ENCODE results near the gene ACR. TPM values are rescaled to one million over a fixed set of nuclear protein-coding genes. Genes with fewer than 3 reads are reported as not detected.
"Not testable (repeated sequence)": the region's sequence is repeated elsewhere in the genome, so short reads cannot be mapped to it uniquely, and the experiment has no call there.

The ACR gene
- total and polyA plus RNA-seq, 4 experiments from 2014 or later: not detected

- DNase-seq; CTCF ChIA-PET (ENCODE audit: partially characterized antibody): not testable (repeated sequence)
- H3K9me3 Mint-ChIP-seq: peaks cover 0 to 11% (median 4%) of the 10 kb centered on the region in 8 donors
These were observed 17.2 kb downstream of the ACR start for GRCh38 chr22:50755251-50755650.

GRCh38 chr22:50756406-50756805 lies 18.4 kb downstream of the ACR start:
- intact Hi-C loops (cut with micrococcal nuclease); H3K4me1 ChIP-seq (ENCODE audit: insufficient read depth, low read length); H3K27me3 ChIP-seq (ENCODE audit: insufficient read depth, low read length); H3K27me3 Mint-ChIP-seq; H3K9me3 ChIP-seq (ENCODE audit: control insufficient read depth in 1 of 2, low read length in 2 of 2); H3K4me3 ChIP-seq (ENCODE audit: low read length in 2 of 2); H3K36me3 Mint-ChIP-seq; H3K36me3 ChIP-seq (ENCODE audit: insufficient read depth, low read length): not testable (repeated sequence)
- peak overlapping the region; percentile 44 for H3K27ac ChIP-seq (ENCODE audit: low read depth, low read length)
- DNase-seq: peak in 4 of 5 donors; percentile 16 to 24 (median 20)
- POLR2A ChIA-PET (ENCODE audit: partially characterized antibody): interaction anchor here (1.3 to 1.6 kb wide), 3 partner anchors 19 to 135 kb away, joined by 3 to 7 read pairs (median 5); partner anchors contain the start of gene RABL2B
- Mint-ChIP-seq H3K4me1 (peaks cover 2 to 26% (median 17%) of the 10 kb centered on the region in 4 donors), H3K27ac (peak overlapping the region; percentile 36 to 97 (median 95)), H3K9me3 (peaks cover 0 to 11% (median 4%) of the 10 kb centered on the region in 8 donors), H3K4me3 (peak overlapping the region; percentile 90 to 97 (median 96))
- CTCF ChIA-PET (ENCODE audit: partially characterized antibody): interaction anchor here (2.3 kb wide), 1 partner anchor 24 kb away, joined by 10 read pairs; no protein-coding TSS in a partner anchor

More at GRCh38 chr22:50755251-50755650, 17.2 kb downstream of the ACR start:
- H3K4me3 ChIP-seq (ENCODE audit: low read length in 2 of 2); H3K36me3 ChIP-seq (ENCODE audit: insufficient read depth, low read length); H3K27ac ChIP-seq (ENCODE audit: low read depth, low read length); H3K27me3 ChIP-seq (ENCODE audit: insufficient read depth, low read length); H3K36me3 Mint-ChIP-seq; POLR2A ChIA-PET (ENCODE audit: partially characterized antibody); intact Hi-C loops (cut with micrococcal nuclease); H3K4me1 ChIP-seq (ENCODE audit: insufficient read depth, low read length); H3K27me3 Mint-ChIP-seq; H3K9me3 ChIP-seq (ENCODE audit: control insufficient read depth in 1 of 2, low read length in 2 of 2): not testable (repeated sequence)
- Mint-ChIP-seq H3K27ac (peak overlapping the region in 1 of 7 donors; percentile 38), H3K4me1 (peaks cover 2 to 26% (median 17%) of the 10 kb centered on the region in 4 donors), H3K4me3 (peak overlapping the region in 5 of 8 donors; percentile 29 to 82 (median 61))

GRCh38 chr22:50756949-50757491 lies 19.0 kb downstream of the ACR start:
- H3K36me3 Mint-ChIP-seq; H3K9me3 ChIP-seq (ENCODE audit: control insufficient read depth in 1 of 2, low read length in 2 of 2); H3K27me3 ChIP-seq (ENCODE audit: insufficient read depth, low read length); H3K36me3 ChIP-seq (ENCODE audit: insufficient read depth, low read length); H3K4me1 ChIP-seq (ENCODE audit: insufficient read depth, low read length); H3K27me3 Mint-ChIP-seq: not testable (repeated sequence)
- Mint-ChIP-seq H3K27ac (peak overlapping the region; percentile 58 to 97 (median 95)), H3K4me1 (peaks cover 2 to 26% (median 17%) of the 10 kb centered on the region in 4 donors), H3K9me3 (peaks cover 0 to 11% (median 4%) of the 10 kb centered on the region in 8 donors), H3K4me3 (peak overlapping the region; percentile 90 to 97 (median 96))
- intact Hi-C loops (cut with micrococcal nuclease): loop anchor here (1.0 kb wide), 1 partner anchor 25 kb away; no protein-coding TSS in a partner anchor
- ChIA-PET POLR2A (ENCODE audit: partially characterized antibody) (interaction anchor here (0.9 to 1.6 kb wide), 4 partner anchors 18 to 136 kb away, joined by 3 to 7 read pairs (median 4); partner anchors contain the start of genes ARSA and RABL2B), CTCF (ENCODE audit: partially characterized antibody) (interaction anchor here (2.3 kb wide), 1 partner anchor 25 kb away, joined by 10 read pairs; no protein-coding TSS in a partner anchor)
- Histone ChIP-seq H3K4me3 (ENCODE audit: low read length in 2 of 2) (peak overlapping the region; percentile 42 to 55), H3K27ac (ENCODE audit: low read depth, low read length) (peak overlapping the region; percentile 44)
- peak; percentile 72 to 80 (median 78) for DNase-seq

GRCh38 chr22:50759597-50760341 lies 21.8 kb downstream of the ACR start:
- H3K4me3 Mint-ChIP-seq; DNase-seq; H3K9me3 Mint-ChIP-seq; H3K27me3 Mint-ChIP-seq; H3K36me3 ChIP-seq (ENCODE audit: insufficient read depth, low read length); POLR2A ChIA-PET (ENCODE audit: partially characterized antibody); CTCF ChIA-PET (ENCODE audit: partially characterized antibody); H3K4me1 ChIP-seq (ENCODE audit: insufficient read depth, low read length); H3K9me3 ChIP-seq (ENCODE audit: control insufficient read depth in 1 of 2, low read length in 2 of 2); H3K27me3 ChIP-seq (ENCODE audit: insufficient read depth, low read length); H3K4me3 ChIP-seq (ENCODE audit: low read length in 2 of 2); H3K27ac ChIP-seq (ENCODE audit: low read depth, low read length); H3K27ac Mint-ChIP-seq; intact Hi-C loops (cut with micrococcal nuclease); H3K36me3 Mint-ChIP-seq: not testable (repeated sequence)
- H3K4me1 Mint-ChIP-seq: peaks cover 2 to 23% (median 15%) of the 10 kb centered on the region in 4 donors

- H3K4me3 ChIP-seq (ENCODE audit: low read length in 2 of 2); intact Hi-C loops (cut with micrococcal nuclease); H3K36me3 ChIP-seq (ENCODE audit: insufficient read depth, low read length); H3K36me3 Mint-ChIP-seq; DNase-seq; H3K27ac ChIP-seq (ENCODE audit: low read depth, low read length); POLR2A ChIA-PET (ENCODE audit: partially characterized antibody); H3K27me3 Mint-ChIP-seq; H3K4me1 ChIP-seq (ENCODE audit: insufficient read depth, low read length); H3K9me3 ChIP-seq (ENCODE audit: control insufficient read depth in 1 of 2, low read length in 2 of 2); CTCF ChIA-PET (ENCODE audit: partially characterized antibody); H3K9me3 Mint-ChIP-seq; H3K27ac Mint-ChIP-seq; H3K27me3 ChIP-seq (ENCODE audit: insufficient read depth, low read length); H3K4me3 Mint-ChIP-seq: not testable (repeated sequence)
- peaks cover 4 to 13% (median 10%) of the 10 kb centered on the region in 4 donors for H3K4me1 Mint-ChIP-seq
These were observed 23.8 kb downstream of the ACR start for GRCh38 chr22:50761829-50762228.

- H3K27ac Mint-ChIP-seq; H3K4me3 Mint-ChIP-seq; H3K4me1 ChIP-seq (ENCODE audit: insufficient read depth, low read length); H3K4me1 Mint-ChIP-seq; H3K36me3 Mint-ChIP-seq; DNase-seq; H3K4me3 ChIP-seq (ENCODE audit: low read length in 2 of 2); CTCF ChIA-PET (ENCODE audit: partially characterized antibody); H3K9me3 Mint-ChIP-seq; H3K27me3 Mint-ChIP-seq; H3K27ac ChIP-seq (ENCODE audit: low read depth, low read length); H3K27me3 ChIP-seq (ENCODE audit: insufficient read depth, low read length); POLR2A ChIA-PET (ENCODE audit: partially characterized antibody); H3K36me3 ChIP-seq (ENCODE audit: insufficient read depth, low read length); H3K9me3 ChIP-seq (ENCODE audit: control insufficient read depth in 1 of 2, low read length in 2 of 2); intact Hi-C loops (cut with micrococcal nuclease): not testable (repeated sequence)
These were observed 26.3 kb downstream of the ACR start for GRCh38 chr22:50764288-50764687.

- H3K36me3 Mint-ChIP-seq; H3K27me3 Mint-ChIP-seq; DNase-seq; H3K4me1 Mint-ChIP-seq; H3K9me3 Mint-ChIP-seq; H3K4me3 Mint-ChIP-seq; H3K27me3 ChIP-seq (ENCODE audit: insufficient read depth, low read length); H3K36me3 ChIP-seq (ENCODE audit: insufficient read depth, low read length); H3K9me3 ChIP-seq (ENCODE audit: control insufficient read depth in 1 of 2, low read length in 2 of 2); H3K27ac Mint-ChIP-seq; H3K4me1 ChIP-seq (ENCODE audit: insufficient read depth, low read length); CTCF ChIA-PET (ENCODE audit: partially characterized antibody); H3K4me3 ChIP-seq (ENCODE audit: low read length in 2 of 2); H3K27ac ChIP-seq (ENCODE audit: low read depth, low read length); intact Hi-C loops (cut with micrococcal nuclease): not testable (repeated sequence)
- POLR2A ChIA-PET (ENCODE audit: partially characterized antibody): interaction anchor here (1.0 kb wide), 1 partner anchor 18 kb away, joined by 3 read pairs; no protein-coding TSS in a partner anchor
These were observed 37.1 kb downstream of the ACR start for GRCh38 chr22:50775132-50775531.
